MM.1S (cell line): Measurements from ENCODE around the gene NOTUM.

Experiments used
- DNase-seq: peaks from one replicate; pipeline ENCODE4 v3.0.0-alpha.2; 2015
- H2AFZ ChIP-seq: fragments of 300-600 bp; sonication (generic); 2 replicates; pipeline ENCODE4 v1.6.0; 2016; ENCODE audit warnings: antibody characterized with exemption, low read length
- H3F3A ChIP-seq: fragments of 300-600 bp; sonication (generic); 2 replicates; pipeline ENCODE4 v1.6.1; 2016; ENCODE audit warnings: mild to moderate bottlenecking, antibody characterized with exemption, low read length, moderate library complexity, mixed read lengths; ENCODE audit not compliant: insufficient read depth
- H3K27ac ChIP-seq: fragments of 300-600 bp; sonication (generic); 2 replicates; pipeline ENCODE4 v1.5.1; 2016; ENCODE audit warnings: mild to moderate bottlenecking, low read length
- H3K27me3 ChIP-seq: fragments of 300-600 bp; sonication (generic); replicated peaks from 2 replicates; pipeline ENCODE4 v1.6.0; 2016; ENCODE audit warnings: low read length; ENCODE audit not compliant: insufficient read depth
- H3K36me3 ChIP-seq: fragments of 300-600 bp; sonication (generic); replicated peaks from 2 replicates; pipeline ENCODE4 v1.6.1; 2016; ENCODE audit warnings: mild to moderate bottlenecking, low read length, mixed read lengths; ENCODE audit not compliant: insufficient read depth
- H3K4me1 ChIP-seq: fragments of 300-600 bp; sonication (generic); 2 replicates; pipeline ENCODE4 v1.6.1; 2016; ENCODE audit warnings: low read length, mixed read lengths
- H3K4me2 ChIP-seq: fragments of 300-600 bp; sonication (generic); 2 replicates; pipeline ENCODE4 v1.6.0; 2016; ENCODE audit warnings: low read depth, low read length
- H3K4me3 ChIP-seq: fragments of 300-600 bp; sonication (generic); 2 replicates; pipeline ENCODE4 v1.5.1; 2016; ENCODE audit warnings: low read length, mixed read lengths
- H3K79me2 ChIP-seq: fragments of 300-600 bp; sonication (generic); 2 replicates; pipeline ENCODE4 v1.6.1; 2016; ENCODE audit warnings: mixed run types, low read length, mixed read lengths
- H3K9ac ChIP-seq: fragments of 300-600 bp; sonication (generic); 2 replicates; pipeline ENCODE4 v1.6.1; 2016; ENCODE audit warnings: low read length, mixed read lengths
- H3K9me2 ChIP-seq: fragments of 300-600 bp; sonication (generic); replicated peaks from 2 replicates; pipeline ENCODE4 v1.6.1; 2016; ENCODE audit warnings: mild to moderate bottlenecking, low read length, mixed read lengths; ENCODE audit not compliant: insufficient read depth
- H3K9me3 ChIP-seq: fragments of 300-600 bp; sonication (generic); replicated peaks from 2 replicates; pipeline ENCODE4 v1.6.1; 2016; ENCODE audit warnings: mild to moderate bottlenecking, low read length, mixed read lengths; ENCODE audit not compliant: insufficient read depth
- H4K20me1 ChIP-seq: fragments of 300-600 bp; sonication (generic); 2 replicates; pipeline ENCODE4 v1.6.1; 2016; ENCODE audit warnings: mild to moderate bottlenecking, low read length, moderate library complexity, mixed read lengths; ENCODE audit not compliant: insufficient read depth
- EZH2 ChIP-seq: fragments of 300-600 bp; sonication (generic); optimal IDR thresholded peaks from 2 replicates; pipeline ENCODE3; 2017; ENCODE audit warnings: low read depth, mild to moderate bottlenecking, antibody characterized with exemption, low read length, mixed read lengths
- EZH2phosphoT487 ChIP-seq: fragments of 300-600 bp; sonication (generic); IDR thresholded peaks from 2 replicates; pipeline ENCODE4 v1.6.1; 2018; ENCODE audit warnings: antibody characterized with exemption, low read length
- TF ChIP-seq, protein P1 (sequence below): fragments of 300-600 bp; sonication (generic); IDR thresholded peaks from 2 replicates; pipeline ENCODE4 v1.5.1; 2016; ENCODE audit warnings: antibody characterized with exemption, low read length, mixed read lengths

Gene NOTUM

DNA sequence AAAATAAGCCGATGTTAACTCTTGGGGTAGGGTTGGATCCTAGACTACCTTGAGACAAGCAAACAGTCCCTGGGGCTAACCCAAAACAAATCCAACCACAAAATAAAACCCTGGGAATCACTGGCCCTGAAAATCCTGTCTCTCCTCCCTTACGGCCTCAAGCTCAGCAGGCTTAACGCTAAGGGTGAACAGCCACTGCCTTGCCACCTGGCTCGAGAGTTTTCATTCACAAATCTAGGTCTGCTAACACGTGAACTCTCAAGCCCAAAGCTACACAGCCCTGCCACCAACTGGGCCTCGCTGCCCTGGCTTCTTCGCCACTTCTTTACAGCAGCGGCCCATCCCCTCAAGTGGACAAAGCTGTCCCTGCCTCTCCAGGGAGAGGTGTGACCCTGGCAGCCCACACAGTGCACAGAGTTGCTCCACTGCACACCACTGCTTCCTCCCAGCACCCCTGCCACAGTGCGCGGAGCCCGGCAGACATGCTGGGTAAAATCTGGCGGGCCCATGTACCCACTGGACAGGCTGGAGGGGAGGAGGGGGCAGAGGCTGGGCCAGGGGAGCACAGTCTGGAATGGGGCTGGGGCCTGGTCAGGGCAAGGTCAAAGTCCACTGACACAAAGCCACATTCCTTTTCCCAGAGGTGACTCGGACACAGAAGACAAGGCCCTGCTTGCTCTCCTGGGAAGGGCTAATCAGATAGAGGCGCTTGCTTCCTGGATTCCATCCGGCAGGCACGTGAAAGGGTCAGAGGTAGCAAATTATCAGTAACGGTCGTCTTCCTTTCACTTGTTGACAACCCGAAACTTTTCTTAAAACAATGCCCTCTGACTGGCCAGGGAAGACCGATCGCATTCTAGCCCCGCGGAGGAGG lies 50.8 kb downstream of the NOTUM start:
- DNase-seq, result no peak
- Histone ChIP-seq H3K9me3 (no peaks in the 10 kb centered on the region), H3K27ac (peak overlapping the region; percentile 10; the same call in 1 of the 2 replicates), H3K4me2 (peak overlapping the region; percentile 97), H3K4me3 (peak overlapping the region; percentile 96), H3K9ac (peak overlapping the region; percentile 71; the same call in 1 of the 2 replicates), H4K20me1 (no peaks in the 10 kb centered on the region), H3K36me3 (peaks cover 11% of the 10 kb centered on the region; the same call in 1 of the 2 replicates), H3K9me2 (no peaks in the 10 kb centered on the region), H3K4me1 (peaks cover 7% of the 10 kb centered on the region), H3F3A (no peaks in the 10 kb centered on the region; the same call in 1 of the 2 replicates), H3K79me2 (peaks cover 26% of the 10 kb centered on the region), H3K27me3 (no peaks in the 10 kb centered on the region), H2AFZ (peak overlapping the region; percentile 80)
- TF ChIP-seq EZH2phosphoT487 (no peak), EZH2 (no peak)
- TF ChIP-seq, protein P1, sequence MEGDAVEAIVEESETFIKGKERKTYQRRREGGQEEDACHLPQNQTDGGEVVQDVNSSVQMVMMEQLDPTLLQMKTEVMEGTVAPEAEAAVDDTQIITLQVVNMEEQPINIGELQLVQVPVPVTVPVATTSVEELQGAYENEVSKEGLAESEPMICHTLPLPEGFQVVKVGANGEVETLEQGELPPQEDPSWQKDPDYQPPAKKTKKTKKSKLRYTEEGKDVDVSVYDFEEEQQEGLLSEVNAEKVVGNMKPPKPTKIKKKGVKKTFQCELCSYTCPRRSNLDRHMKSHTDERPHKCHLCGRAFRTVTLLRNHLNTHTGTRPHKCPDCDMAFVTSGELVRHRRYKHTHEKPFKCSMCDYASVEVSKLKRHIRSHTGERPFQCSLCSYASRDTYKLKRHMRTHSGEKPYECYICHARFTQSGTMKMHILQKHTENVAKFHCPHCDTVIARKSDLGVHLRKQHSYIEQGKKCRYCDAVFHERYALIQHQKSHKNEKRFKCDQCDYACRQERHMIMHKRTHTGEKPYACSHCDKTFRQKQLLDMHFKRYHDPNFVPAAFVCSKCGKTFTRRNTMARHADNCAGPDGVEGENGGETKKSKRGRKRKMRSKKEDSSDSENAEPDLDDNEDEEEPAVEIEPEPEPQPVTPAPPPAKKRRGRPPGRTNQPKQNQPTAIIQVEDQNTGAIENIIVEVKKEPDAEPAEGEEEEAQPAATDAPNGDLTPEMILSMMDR, result no peak

DNA sequence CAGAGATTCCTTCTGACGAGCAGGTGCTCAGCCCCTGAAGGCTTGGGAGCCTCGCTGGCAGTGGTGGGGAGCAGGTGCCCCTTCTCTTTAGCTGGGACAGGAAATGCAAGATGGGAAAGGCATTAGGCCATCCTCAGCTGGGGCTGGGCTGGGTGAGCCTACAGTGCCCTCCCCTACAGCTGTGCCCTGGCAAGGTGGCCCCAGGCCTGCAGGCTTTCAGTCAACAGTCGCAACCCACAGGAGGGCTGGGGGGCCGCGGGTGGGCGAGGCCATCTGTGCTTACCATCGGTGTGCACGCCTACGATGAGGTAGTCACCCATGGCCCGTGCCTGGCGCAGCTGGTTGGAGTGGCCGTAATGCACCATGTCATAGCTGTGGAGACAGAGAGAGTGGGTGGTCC lies 51.8 kb downstream of the NOTUM start:
- Histone ChIP-seq H4K20me1 (no peaks in the 10 kb centered on the region), H3K9me3 (no peaks in the 10 kb centered on the region), H3K27ac (no peak overlapping the region), H3K36me3 (peaks cover 6% of the 10 kb centered on the region; the same call in 1 of the 2 replicates), H3K4me1 (peaks cover 7% of the 10 kb centered on the region), H3K9ac (no peak overlapping the region), H3F3A (no peaks in the 10 kb centered on the region; the same call in 1 of the 2 replicates), H3K79me2 (peaks cover 18% of the 10 kb centered on the region), H3K9me2 (no peaks in the 10 kb centered on the region), H3K27me3 (no peaks in the 10 kb centered on the region), H3K4me2 (no peak overlapping the region), H3K4me3 (no peak overlapping the region), H2AFZ (no peak overlapping the region)
- DNase-seq, result no peak
- TF ChIP-seq, protein P1, result no peak
- no peak for TF ChIP-seq EZH2
- TF ChIP-seq EZH2phosphoT487, result no peak

GRCh38 chr17:81908793-81909192 lies 52.2 kb downstream of the NOTUM start:
- peaks cover 6% of the 10 kb centered on the region; the same call in 1 of the 2 replicates for H3K36me3 ChIP-seq
- DNase-seq, result no peak
- H3K27ac ChIP-seq, result no peak overlapping the region
- no peaks in the 10 kb centered on the region for H3K9me2 ChIP-seq
- no peaks in the 10 kb centered on the region for H3K27me3 ChIP-seq
- H3F3A ChIP-seq, result no peaks in the 10 kb centered on the region; the same call in 1 of the 2 replicates
- H3K9me3 ChIP-seq, result no peaks in the 10 kb centered on the region
- peaks cover 7% of the 10 kb centered on the region for H3K4me1 ChIP-seq
- H3K9ac ChIP-seq, result no peak overlapping the region
- TF ChIP-seq EZH2phosphoT487, result no peak
- TF ChIP-seq, protein P1, result no peak
- TF ChIP-seq EZH2, result no peak
- H3K4me2 ChIP-seq, result no peak overlapping the region
- no peaks in the 10 kb centered on the region for H4K20me1 ChIP-seq
- no peak overlapping the region for H3K4me3 ChIP-seq
- no peak overlapping the region for H2AFZ ChIP-seq
- H3K79me2 ChIP-seq, result peaks cover 18% of the 10 kb centered on the region
